Heart left ventricle (tissue), 16 donors: Measurements from ENCODE around the gene SLC19A1. TPM values are rescaled to one million over a fixed set of nuclear protein-coding genes. Genes with fewer than 3 reads are reported as not detected.

Experiments
- ATAC-seq, 4 donors: fragments of 200-7000 bp; cut with Tn5 transposase; one replicate each; pipeline ENCODE4 v1.9.1; 2020 to 2022; ENCODE audit warnings: moderate library complexity in 4 of 4, mild to moderate bottlenecking in 3 of 4, moderate number of reproducible peaks in 1 of 4
- DNase-seq, 5 donors: peaks; one replicate each; pipeline ENCODE4 v3.0.0-alpha.2; 2020
- H3K27ac ChIP-seq, 12 donors: fragments of 200-600 bp; sonication (generic) in 4 of 12; one replicate each; pipeline versions ENCODE4 v1.5.0 to v1.8.0; 2016 to 2022; ENCODE audit warnings: mild to moderate bottlenecking in 2 of 12
- H3K27me3 ChIP-seq, 9 donors: fragments of 200-600 bp; sonication (generic) in 2 of 9; one replicate each; pipeline versions ENCODE4 v1.5.1 to v1.8.0; 2016 to 2022; ENCODE audit warnings: mild to moderate bottlenecking in 3 of 9
- H3K36me3 ChIP-seq, 9 donors: fragments of 200-600 bp; sonication (generic) in 2 of 9; one replicate each; pipeline versions ENCODE4 v1.5.0 to v1.8.0; 2018 to 2022; ENCODE audit warnings: mild to moderate bottlenecking in 2 of 9
- H3K4me1 ChIP-seq, 12 donors: fragments of 200-600 bp; sonication (generic) in 4 of 12; one replicate each; pipeline versions ENCODE4 v1.5.0 to v1.8.0; 2016 to 2022; ENCODE audit warnings: mild to moderate bottlenecking in 3 of 12
- H3K4me3 ChIP-seq, 12 donors: fragments of 200-600 bp; sonication (generic) in 4 of 12; one replicate each; pipeline versions ENCODE4 v1.5.0 to v1.8.0; 2017 to 2022; ENCODE audit warnings: mild to moderate bottlenecking in 9 of 12, moderate library complexity in 4 of 12
- H3K9me3 ChIP-seq, 12 donors: fragments of 200-600 bp; sonication (generic) in 4 of 12; one replicate each; pipeline versions ENCODE4 v1.5.0 to v1.8.0; 2016 to 2022; ENCODE audit warnings: mild to moderate bottlenecking in 1 of 12
- CTCF ChIP-seq, 12 donors: fragments of 200-600 bp; sonication (generic) in 4 of 12; IDR thresholded peaks; one replicate each; pipeline versions ENCODE4 v1.5.0 to v1.8.0; 2018 to 2022; ENCODE audit warnings: antibody characterized with exemption in 12 of 12, mild to moderate bottlenecking in 5 of 12
- POLR2A ChIP-seq, 2 donors: fragments of 450-650 bp; IDR thresholded peaks; one replicate each; pipeline ENCODE4 v1.6.1; 2017; ENCODE audit warnings: antibody characterized with exemption in 2 of 2, mild to moderate bottlenecking in 2 of 2, moderate library complexity in 2 of 2
- WGBS, 4 donors: extraction: QIAGEN DNeasy Blood & Tissue Kit in 2 of 4; methylation state at CpG; one replicate each; pipeline versions ENCODE4 v1.1.5 to v1.1.7; 2013 to 2018; 5-methylcytosine and 5-hydroxymethylcytosine counted together
- intact Hi-C, 10 donors: fragments of 100-400 bp; cut with DNase I; formaldehyde crosslinking; loops; one replicate each; pipeline versions ENCODE4 v1.11.1 to v1.14.2; 2022
- polyA plus RNA-seq, 2 donors: library from polyadenylated mRNA; stranded (reverse); fragments of 200-250 nt; gene quantifications; one replicate each; pipeline ENCODE4 v1.2.3, GENCODE V29; 2013
- total RNA-seq, 9 donors: library from RNA; depleted of rRNA in 2 of 9; stranded (reverse); fragments of >200 nt in 2 of 9; fragmentation: NEBNext Ultra II Directional in 3 of 9; extraction: Animal tissue kit (Norgen Biotek cat#: 25700) in 3 of 9; gene quantifications; one replicate each; pipeline versions ENCODE4 v1.1.0 to v1.2.4, GENCODE V29; 2016 to 2023
- donor health status: ischemic (EF 13 %, LVEDD 7.1; RV severe dilation, severe dysfunction).
- donor health status: healthy with polysubstance abuse.
- donor health status: DM: no; HTN: yes; CAD: no.
- donor health status: DM: no; HTN: no; CAD: no.
- donor health status: ischemic (EF 25% LVEDD 6.9; RV normal size, moderate dysfunction).
- donor health status: ischemic (EF 25% LVEDD 5.7; RV mildly dilated, moderate dysfunction).
- donor health status: healthy.
- donor health status: DM: yes; HTN: yes; CAD: no.
- donor health status: ischemic (EF 35%, LVEDD 5.7; RV mildly dilated, moderate dysfunction).
- donor health status: nonischemic (EF 11% LVEDD 7.7; RV severe dilation, severe dysfunction).
- donor health status: DM: yes; HTN: yes; CAD: no.
- donor health status: PGD.
- donor health status: ischemic (EF 29% LVEDD 5.4; RV normal size, mild dysfunction).
- donor health status: nonischemic (EF 23%, LVEDD 6.1; RV moderate dilation, normal function).

Gene SLC19A1
- total and polyA plus RNA-seq, 11 donors: 2.4 to 7.0 (median 3.5) TPM

GRCh38 chr21:45555251-45555556 lies 13.0 kb upstream of the SLC19A1 start:
- Histone ChIP-seq H3K4me3 (peak overlapping the region; percentile 26 to 67 (median 52)), H3K27ac (peak overlapping the region in 8 of 12 donors; percentile 11 to 87 (median 82)), H3K27me3 (peaks cover 0 to 10% (median 0%) of the 10 kb centered on the region in 9 donors), H3K36me3 (no peaks in the 10 kb centered on the region), H3K4me1 (peaks cover 0 to 39% (median 4%) of the 10 kb centered on the region in 12 donors), H3K9me3 (no peaks in the 10 kb centered on the region)
- intact Hi-C loops: loop anchor here in 9 of 10 donors (1.0 to 10.0 kb wide), 7 partner anchors 37 to 370 kb away; no protein-coding TSS in a partner anchor
- no peak for TF ChIP-seq CTCF (IDR thresholded peaks at IDR 0.05)
- TF ChIP-seq POLR2A (IDR thresholded peaks at IDR 0.05): no peak
- no peak for ATAC-seq
- no peak for DNase-seq
- 1 to 3% (median 2%) methylated on average over 14 to 26 of the region's 34 CpGs; no CpG with 5 or more reads in 1 of the 4 donors for WGBS, 4 donors

GRCh38 chr21:45554477-45555175 lies 12.4 kb upstream of the SLC19A1 start:
- TF ChIP-seq CTCF (IDR thresholded peaks at IDR 0.05) (peak; percentile 65 to 88 (median 78)), POLR2A (IDR thresholded peaks at IDR 0.05) (no peak)
- intact Hi-C loops: loop anchor here in 9 of 10 donors (1.0 to 10.0 kb wide), 7 partner anchors 38 to 370 kb away; no protein-coding TSS in a partner anchor
- peak overlapping the region in 6 of 12 donors; percentile 12 to 88 (median 68) for H3K27ac ChIP-seq
- H3K9me3 ChIP-seq: no peaks in the 10 kb centered on the region
- WGBS, 4 donors: 2 to 5% (median 3%) methylated on average over 26 to 53 of the region's 53 CpGs
- peak overlapping the region; percentile 17 to 72 (median 58) for H3K4me3 ChIP-seq
- peak; percentile 76 to 93 (median 84) for DNase-seq
- H3K4me1 ChIP-seq: peaks cover 0 to 45% (median 4%) of the 10 kb centered on the region in 12 donors
- no peaks in the 10 kb centered on the region for H3K36me3 ChIP-seq
- peaks cover 0 to 10% (median 0%) of the 10 kb centered on the region in 9 donors for H3K27me3 ChIP-seq
- peak; percentile 70 to 84 (median 76) for ATAC-seq

- Histone ChIP-seq H3K4me3 (no peak overlapping the region), H3K4me1 (peaks cover 0 to 45% (median 4%) of the 10 kb centered on the region in 12 donors), H3K27ac (peak overlapping the region in 1 of 12 donors; percentile 92), H3K9me3 (no peaks in the 10 kb centered on the region), H3K36me3 (no peaks in the 10 kb centered on the region), H3K27me3 (peaks cover 0 to 4% (median 0%) of the 10 kb centered on the region in 9 donors)
- WGBS, 4 donors: 87 to 90% (median 89%) methylated on average over 23 to 29 of the region's 29 CpGs
- intact Hi-C loops: loop anchor here in 2 of 10 donors (10.0 kb wide), 1 partner anchor 372 kb away; no protein-coding TSS in a partner anchor
- DNase-seq: peak in 2 of 5 donors; percentile 12 to 58
- no peak for ATAC-seq
- TF ChIP-seq CTCF (IDR thresholded peaks at IDR 0.05) (no peak), POLR2A (IDR thresholded peaks at IDR 0.05) (no peak)
These were observed 10.6 kb upstream of the SLC19A1 start for GRCh38 chr21:45552696-45553391.
